Activated naive CD4-positive, alpha-beta T cell treated with anti-CD3 and anti-CD28 coated beads for 36 hours (primary cell): ENCODE results near the gene SEZ6. TPM values are rescaled to one million over a fixed set of nuclear protein-coding genes. Genes with fewer than 3 reads are reported as not detected.

Source experiments
- CTCF ChIA-PET: fragments of 350-600 bp; sonication (Branson Sonifier 250); formaldehyde crosslinking; loops from one replicate; lab custom pipeline; 2021; ENCODE audit warnings: antibody characterized with exemption; lab: Charles Lee
- DNase-seq: peaks from one replicate; pipeline ENCODE4 v3.0.0-alpha.2; 2020
- H3K27ac Mint-ChIP-seq: one replicate; pipeline ENCODE4 v1.8.0; 2021; ENCODE audit warnings: mild to moderate bottlenecking, mixed read lengths
- H3K27me3 Mint-ChIP-seq: one replicate; pipeline ENCODE4 v1.8.0; 2021; ENCODE audit warnings: low read depth, mixed read lengths
- H3K36me3 Mint-ChIP-seq: one replicate; pipeline ENCODE4 v1.8.0; 2021; ENCODE audit warnings: low read depth, mixed read lengths
- H3K4me1 Mint-ChIP-seq: one replicate; pipeline ENCODE4 v1.8.0; 2021; ENCODE audit warnings: low read depth, mixed read lengths
- H3K4me3 Mint-ChIP-seq: one replicate; pipeline ENCODE4 v1.8.0; 2021; ENCODE audit warnings: mild to moderate bottlenecking, moderate library complexity, mixed read lengths
- H3K9me3 Mint-ChIP-seq: one replicate; pipeline ENCODE4 v1.8.0; 2021; ENCODE audit warnings: mixed read lengths
- intact Hi-C: fragments of 100-400 bp; cut with micrococcal nuclease; formaldehyde crosslinking; loops from one replicate; pipeline ENCODE4 v1.15.1; 2023
- total RNA-seq, 2 experiments: library from RNA; stranded (reverse); gene quantifications; one replicate each; pipeline ENCODE4 v1.2.3, GENCODE V29; 2021

Gene SEZ6, protein sequence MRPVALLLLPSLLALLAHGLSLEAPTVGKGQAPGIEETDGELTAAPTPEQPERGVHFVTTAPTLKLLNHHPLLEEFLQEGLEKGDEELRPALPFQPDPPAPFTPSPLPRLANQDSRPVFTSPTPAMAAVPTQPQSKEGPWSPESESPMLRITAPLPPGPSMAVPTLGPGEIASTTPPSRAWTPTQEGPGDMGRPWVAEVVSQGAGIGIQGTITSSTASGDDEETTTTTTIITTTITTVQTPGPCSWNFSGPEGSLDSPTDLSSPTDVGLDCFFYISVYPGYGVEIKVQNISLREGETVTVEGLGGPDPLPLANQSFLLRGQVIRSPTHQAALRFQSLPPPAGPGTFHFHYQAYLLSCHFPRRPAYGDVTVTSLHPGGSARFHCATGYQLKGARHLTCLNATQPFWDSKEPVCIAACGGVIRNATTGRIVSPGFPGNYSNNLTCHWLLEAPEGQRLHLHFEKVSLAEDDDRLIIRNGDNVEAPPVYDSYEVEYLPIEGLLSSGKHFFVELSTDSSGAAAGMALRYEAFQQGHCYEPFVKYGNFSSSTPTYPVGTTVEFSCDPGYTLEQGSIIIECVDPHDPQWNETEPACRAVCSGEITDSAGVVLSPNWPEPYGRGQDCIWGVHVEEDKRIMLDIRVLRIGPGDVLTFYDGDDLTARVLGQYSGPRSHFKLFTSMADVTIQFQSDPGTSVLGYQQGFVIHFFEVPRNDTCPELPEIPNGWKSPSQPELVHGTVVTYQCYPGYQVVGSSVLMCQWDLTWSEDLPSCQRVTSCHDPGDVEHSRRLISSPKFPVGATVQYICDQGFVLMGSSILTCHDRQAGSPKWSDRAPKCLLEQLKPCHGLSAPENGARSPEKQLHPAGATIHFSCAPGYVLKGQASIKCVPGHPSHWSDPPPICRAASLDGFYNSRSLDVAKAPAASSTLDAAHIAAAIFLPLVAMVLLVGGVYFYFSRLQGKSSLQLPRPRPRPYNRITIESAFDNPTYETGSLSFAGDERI
- not detected for total RNA-seq

DNA sequence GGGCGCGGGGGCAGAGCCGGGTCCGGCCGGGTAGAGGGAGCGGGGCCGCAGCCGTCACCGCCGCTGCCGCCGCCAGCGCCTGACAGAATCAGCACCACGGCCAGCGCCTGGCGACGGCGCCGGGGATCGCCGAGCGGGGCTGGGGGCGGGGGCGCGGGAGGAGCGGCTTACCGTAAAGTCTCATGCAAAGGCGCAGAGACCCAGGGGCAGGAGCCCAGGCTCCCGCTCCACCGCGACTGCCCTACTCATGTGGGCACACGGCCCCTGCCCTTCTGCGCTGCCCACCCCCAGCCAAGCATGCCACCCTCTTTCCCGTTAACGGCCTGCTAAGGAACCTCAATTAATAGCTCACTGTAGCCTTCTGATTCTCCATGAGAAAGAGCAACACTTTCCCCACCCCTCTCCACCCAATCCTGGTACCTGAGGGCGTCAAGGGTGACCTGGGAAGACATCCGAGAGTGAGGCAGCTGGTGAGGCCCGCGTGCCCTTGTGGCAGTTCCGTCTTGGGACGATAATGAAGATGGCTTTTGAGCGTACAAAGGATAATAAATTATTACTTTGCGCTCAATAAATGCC, at the start of gene SEZ6:
Gene SEZ6, minus strand, starts transcription at position 98 of the 576 bp plus-strand sequence. CDS start 164 bp downstream, outside the sequence.
- Mint-ChIP-seq H3K36me3 (no peaks in the 10 kb centered on the region), H3K9me3 (no peaks in the 10 kb centered on the region), H3K27me3 (peaks cover 48% of the 10 kb centered on the region), H3K4me1 (no peaks in the 10 kb centered on the region), H3K27ac (no peak within 1 kb of the TSS), H3K4me3 (no peak within 1 kb of the TSS)
- CTCF ChIA-PET: interaction anchor here (1.0 to 1.1 kb wide), 2 partner anchors 40 to 111 kb away, joined by 3 to 4 read pairs; no protein-coding TSS in a partner anchor
- intact Hi-C loops: no loop called here
- peak; percentile 82 for DNase-seq

DNA sequence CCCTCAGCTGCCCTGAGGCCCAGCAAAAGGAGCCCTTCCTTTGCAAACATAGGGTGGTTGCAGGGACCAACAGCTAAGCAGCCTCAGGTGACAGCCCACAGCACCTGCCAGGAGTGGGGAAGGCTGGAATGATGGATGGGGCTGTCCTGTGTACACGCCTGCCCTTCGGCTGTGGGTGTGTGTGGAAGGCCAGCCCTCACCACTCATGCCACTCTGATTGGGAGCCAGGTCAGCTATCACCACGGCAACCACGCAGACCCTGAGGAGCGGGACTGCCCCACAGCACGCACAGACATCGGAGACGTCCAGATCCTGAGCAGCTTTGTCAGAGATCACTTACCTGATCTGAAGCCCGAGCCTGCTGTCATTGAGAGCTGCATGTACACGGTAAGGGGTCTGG, 49.0 kb upstream of the SEZ6 start:
- H3K27ac Mint-ChIP-seq: no peak overlapping the region
- no peak overlapping the region for H3K4me3 Mint-ChIP-seq
- no peaks in the 10 kb centered on the region for H3K27me3 Mint-ChIP-seq
- no peak for DNase-seq
- H3K36me3 Mint-ChIP-seq: no peaks in the 10 kb centered on the region
- intact Hi-C loops: no loop called here
- H3K4me1 Mint-ChIP-seq: peaks cover 2% of the 10 kb centered on the region
- no peaks in the 10 kb centered on the region for H3K9me3 Mint-ChIP-seq
- CTCF ChIA-PET: interaction anchor here (1.0 to 1.3 kb wide), 2 partner anchors 16 to 89 kb away, joined by 5 read pairs; no protein-coding TSS in a partner anchor

DNA sequence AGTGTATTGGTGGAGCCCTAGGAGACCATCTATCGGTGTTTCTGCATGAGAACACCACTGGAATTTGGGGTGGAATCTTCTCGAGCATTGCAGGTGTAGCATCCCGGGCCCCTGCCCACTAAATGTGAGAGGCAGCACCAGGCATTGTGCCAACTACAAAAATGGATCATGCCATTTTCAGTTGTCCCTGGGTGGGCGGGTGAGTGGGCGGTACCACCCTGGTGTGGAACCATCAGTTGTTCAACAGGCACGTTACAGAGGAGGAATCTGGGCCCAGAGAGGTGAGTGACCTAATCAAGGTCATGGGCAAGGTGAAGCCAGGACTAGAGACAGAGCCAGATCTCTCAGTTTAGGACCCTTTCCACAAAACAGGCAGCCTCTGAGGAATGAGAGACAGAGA, 45.9 kb upstream of the SEZ6 start:
- H3K36me3 Mint-ChIP-seq: no peaks in the 10 kb centered on the region
- DNase-seq: no peak
- H3K4me1 Mint-ChIP-seq: peaks cover 3% of the 10 kb centered on the region
- no peaks in the 10 kb centered on the region for H3K9me3 Mint-ChIP-seq
- no peak overlapping the region for H3K4me3 Mint-ChIP-seq
- CTCF ChIA-PET: no interaction called here
- no peaks in the 10 kb centered on the region for H3K27me3 Mint-ChIP-seq
- H3K27ac Mint-ChIP-seq: no peak overlapping the region
- intact Hi-C loops: no loop called here

DNA sequence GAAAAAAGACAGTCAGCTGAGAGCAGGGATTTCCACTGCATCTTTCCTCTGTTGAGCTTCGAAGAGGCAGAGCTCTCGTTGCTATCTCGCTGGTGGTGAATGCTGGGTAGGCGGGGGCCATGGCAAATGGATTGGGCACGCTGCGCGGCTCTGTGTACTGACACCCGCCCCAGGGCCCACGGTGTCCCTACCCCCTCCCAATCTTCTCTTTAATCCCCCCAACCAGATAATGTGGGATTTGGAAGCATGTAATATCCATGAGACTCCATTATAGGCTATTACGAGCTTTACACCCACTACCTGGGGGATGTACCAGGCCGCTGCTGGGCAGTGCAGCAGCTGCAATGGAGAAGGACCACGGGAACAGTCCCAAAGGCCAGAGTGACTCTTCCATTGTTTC, 45.4 kb upstream of the SEZ6 start:
- H3K27me3 Mint-ChIP-seq: no peaks in the 10 kb centered on the region
- no peak overlapping the region for H3K27ac Mint-ChIP-seq
- intact Hi-C loops: no loop called here
- CTCF ChIA-PET: interaction anchor here (0.7 kb wide), 1 partner anchor 114 kb away, joined by 3 read pairs; no protein-coding TSS in a partner anchor
- H3K9me3 Mint-ChIP-seq: no peaks in the 10 kb centered on the region
- DNase-seq: no peak
- no peak overlapping the region for H3K4me3 Mint-ChIP-seq
- no peaks in the 10 kb centered on the region for H3K36me3 Mint-ChIP-seq
- H3K4me1 Mint-ChIP-seq: peaks cover 3% of the 10 kb centered on the region

DNA sequence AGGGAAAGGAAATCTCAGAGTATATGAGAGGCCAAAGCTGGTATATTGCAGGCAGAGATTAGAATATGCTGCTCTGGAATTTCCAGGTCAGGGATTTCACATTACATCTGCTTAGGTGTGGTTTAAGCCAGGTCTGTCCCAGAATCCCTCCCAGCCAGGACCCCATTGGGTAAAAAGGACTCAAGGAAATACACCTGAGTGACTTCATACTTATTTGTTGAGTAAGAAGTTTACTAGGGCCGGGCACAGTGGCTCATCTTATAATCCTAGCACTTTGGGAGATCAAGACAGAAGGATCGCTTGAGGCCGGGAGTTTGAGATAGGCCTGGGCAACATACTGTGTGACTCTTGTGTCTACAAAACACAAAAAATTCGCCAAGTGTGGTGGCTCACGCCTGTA, 44.3 kb upstream of the SEZ6 start:
- Mint-ChIP-seq H3K4me3 (no peak overlapping the region), H3K9me3 (no peaks in the 10 kb centered on the region), H3K36me3 (no peaks in the 10 kb centered on the region), H3K27me3 (no peaks in the 10 kb centered on the region), H3K27ac (no peak overlapping the region), H3K4me1 (peaks cover 3% of the 10 kb centered on the region)
- CTCF ChIA-PET: interaction anchor here (0.6 kb wide), 1 partner anchor 276 kb away, joined by 4 read pairs; no protein-coding TSS in a partner anchor
- DNase-seq: no peak
- intact Hi-C loops: no loop called here

DNA sequence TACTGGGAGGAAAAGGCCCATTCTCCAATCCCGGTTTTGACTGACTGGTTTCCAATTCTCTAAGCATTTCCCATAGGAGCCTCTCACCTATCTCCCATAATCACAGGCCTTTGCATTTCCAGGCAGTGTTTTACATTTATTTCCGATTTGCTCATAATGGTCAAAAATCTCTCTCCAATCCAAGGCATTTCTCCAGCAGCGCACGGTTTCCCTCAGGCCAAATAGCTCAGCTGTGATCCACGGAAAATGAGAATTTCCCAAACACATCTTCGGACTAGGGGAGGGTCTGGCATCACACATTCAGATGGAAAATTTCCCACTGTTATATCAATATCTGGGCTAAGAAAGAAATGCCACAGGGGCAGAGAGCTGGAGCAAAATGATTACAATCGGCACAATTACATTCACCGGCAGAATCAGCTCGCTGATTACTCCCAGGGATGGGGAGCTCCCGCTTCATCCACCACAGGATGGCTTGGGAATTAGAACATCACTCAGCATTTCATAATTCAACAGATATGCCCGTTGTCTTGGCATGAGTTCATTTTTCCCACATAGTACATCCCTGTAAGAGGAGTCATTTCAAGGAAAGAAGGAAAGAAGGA, 43.8 kb upstream of the SEZ6 start:
- no peaks in the 10 kb centered on the region for H3K27me3 Mint-ChIP-seq
- intact Hi-C loops: no loop called here
- H3K36me3 Mint-ChIP-seq: no peaks in the 10 kb centered on the region
- H3K27ac Mint-ChIP-seq: no peak overlapping the region
- no peaks in the 10 kb centered on the region for H3K9me3 Mint-ChIP-seq
- CTCF ChIA-PET: interaction anchor here (0.6 kb wide), 1 partner anchor 276 kb away, joined by 4 read pairs; no protein-coding TSS in a partner anchor
- no peak for DNase-seq
- H3K4me1 Mint-ChIP-seq: peaks cover 3% of the 10 kb centered on the region
- H3K4me3 Mint-ChIP-seq: no peak overlapping the region

DNA sequence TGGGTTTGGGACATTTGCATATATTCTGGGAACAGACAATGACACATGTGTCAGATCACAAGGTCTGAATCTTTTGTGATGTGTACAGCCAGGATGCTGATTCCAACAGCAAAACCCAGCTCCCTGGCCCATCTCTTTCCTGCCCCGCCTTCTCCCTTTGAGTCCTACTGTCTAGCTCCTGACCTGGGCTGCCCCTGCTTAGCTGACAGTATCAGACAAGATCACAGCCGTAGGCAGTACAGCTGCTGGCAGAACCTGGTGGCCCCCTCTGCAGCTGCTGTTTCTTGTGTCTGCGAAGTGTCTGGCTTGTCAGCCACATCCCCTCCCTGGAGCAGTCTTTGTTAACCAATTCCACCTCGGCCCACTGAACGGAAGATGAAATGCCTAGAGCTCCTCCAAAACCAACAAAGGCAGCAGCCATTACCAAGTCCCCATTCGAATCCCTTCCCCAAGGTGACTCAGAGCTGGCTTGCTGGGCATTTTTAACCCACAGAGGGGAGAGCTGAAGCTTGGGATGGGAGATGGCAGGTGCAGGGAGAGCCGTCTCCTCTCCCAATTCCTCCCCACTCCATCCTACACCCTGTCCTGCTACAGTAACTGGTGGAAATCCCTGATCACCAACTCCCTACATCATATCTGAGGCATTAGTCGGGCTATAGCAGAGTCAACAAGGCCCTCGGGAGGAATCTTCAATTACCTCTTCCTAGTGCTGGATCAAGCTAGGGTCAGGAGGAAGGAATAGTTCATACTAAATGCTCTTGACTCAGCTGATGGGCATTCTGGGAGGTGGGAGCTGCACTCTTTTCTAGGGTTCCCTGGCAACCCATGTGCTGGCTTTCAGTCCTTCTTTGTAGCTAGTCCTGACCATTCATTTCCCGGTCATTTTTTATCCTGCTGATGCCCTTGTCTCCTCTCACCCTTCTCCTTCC, 42.9 kb upstream of the SEZ6 start:
- Mint-ChIP-seq H3K4me3 (no peak overlapping the region), H3K36me3 (no peaks in the 10 kb centered on the region), H3K27ac (no peak overlapping the region), H3K9me3 (no peaks in the 10 kb centered on the region), H3K27me3 (no peaks in the 10 kb centered on the region), H3K4me1 (peaks cover 3% of the 10 kb centered on the region)
- intact Hi-C loops: no loop called here
- CTCF ChIA-PET: interaction anchor here (1.3 to 1.4 kb wide), 2 partner anchors 9 to 285 kb away, joined by 3 read pairs; no protein-coding TSS in a partner anchor
- DNase-seq: peak; percentile 17

DNA sequence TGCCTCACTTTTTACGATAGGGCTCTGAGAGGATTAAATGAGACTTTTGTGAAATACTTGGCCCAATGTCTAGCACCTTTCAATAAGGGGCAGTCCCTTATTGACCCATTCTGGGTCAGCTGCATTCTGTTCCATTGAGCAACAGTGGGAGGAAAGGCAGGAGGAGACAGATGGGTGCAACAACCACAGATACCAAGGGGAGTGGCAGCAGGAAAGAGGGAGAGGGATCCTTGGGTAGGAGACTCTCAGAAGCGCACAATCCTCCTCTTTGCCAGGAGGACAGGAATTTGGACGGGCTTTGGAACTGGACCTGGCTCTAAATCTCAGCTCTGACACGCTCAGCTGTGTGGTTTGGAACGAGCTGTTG, 40.6 kb upstream of the SEZ6 start:
- DNase-seq: no peak
- Mint-ChIP-seq H3K27me3 (no peaks in the 10 kb centered on the region), H3K4me3 (no peak overlapping the region), H3K27ac (no peak overlapping the region), H3K4me1 (peaks cover 9% of the 10 kb centered on the region), H3K9me3 (no peaks in the 10 kb centered on the region), H3K36me3 (no peaks in the 10 kb centered on the region)
- CTCF ChIA-PET: no interaction called here
- intact Hi-C loops: no loop called here

DNA sequence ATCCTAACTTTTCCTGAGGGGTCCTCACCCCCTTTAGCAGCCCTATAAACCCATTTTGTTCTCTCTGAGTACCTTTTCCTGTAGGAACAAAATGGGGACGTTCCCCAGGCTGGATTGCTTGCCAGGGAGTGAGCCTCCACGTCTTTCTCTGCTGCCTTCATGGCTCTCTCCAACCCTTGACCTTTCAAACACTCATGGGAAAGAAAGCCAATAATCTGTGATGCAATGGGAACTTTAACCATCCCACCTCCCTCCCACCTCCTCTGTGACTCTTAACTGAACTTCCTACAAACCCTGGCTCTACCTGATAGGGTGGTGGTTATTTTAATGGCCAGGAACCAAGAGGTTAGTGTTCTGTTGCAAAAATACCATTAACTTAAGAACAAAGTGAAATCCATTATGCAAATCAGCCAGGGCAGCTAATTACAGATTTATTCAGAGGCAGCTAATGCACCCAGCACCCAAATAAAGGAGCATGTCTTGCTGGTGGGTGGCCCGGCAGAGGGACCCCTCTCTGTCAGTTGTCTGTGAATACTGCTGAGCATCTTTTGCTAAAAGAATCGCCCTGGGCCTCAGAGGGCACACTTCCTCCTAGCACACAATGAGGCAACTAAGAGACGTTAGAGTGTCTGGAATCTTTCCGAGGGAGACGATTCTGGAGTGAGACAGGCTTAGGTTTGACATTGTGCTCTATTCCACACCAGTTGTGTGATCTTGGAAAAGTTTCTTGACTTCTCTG, 40.1 kb upstream of the SEZ6 start:
- CTCF ChIA-PET: no interaction called here
- no peaks in the 10 kb centered on the region for H3K36me3 Mint-ChIP-seq
- no peak for DNase-seq

DNA sequence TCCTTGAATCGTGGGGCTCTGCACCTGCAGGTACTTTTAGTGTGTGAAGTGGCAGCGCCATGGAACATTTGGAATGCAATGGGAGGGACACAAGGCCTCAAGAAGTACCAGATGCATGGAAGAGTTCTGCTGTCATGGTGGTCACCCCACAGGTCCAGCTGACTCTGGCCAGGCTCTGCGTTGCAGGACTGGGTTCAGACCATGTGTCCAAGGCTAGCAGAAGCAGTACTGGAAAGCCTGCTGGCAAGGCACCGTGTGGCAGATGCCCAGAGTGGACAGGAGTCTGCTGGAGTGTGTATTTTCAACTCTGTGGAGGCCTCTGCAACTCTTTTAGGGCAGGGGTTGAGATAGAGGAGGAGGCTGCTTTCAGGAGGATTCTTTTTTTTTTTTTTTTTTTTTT, 39.2 kb upstream of the SEZ6 start:
- Mint-ChIP-seq H3K36me3 (no peaks in the 10 kb centered on the region), H3K27ac (no peak overlapping the region), H3K9me3 (no peaks in the 10 kb centered on the region), H3K27me3 (no peaks in the 10 kb centered on the region), H3K4me1 (peaks cover 9% of the 10 kb centered on the region), H3K4me3 (no peak overlapping the region)
- intact Hi-C loops: no loop called here
- DNase-seq: no peak
- CTCF ChIA-PET: no interaction called here

More for the DNA sequence above, 40.1 kb upstream of the SEZ6 start:
- Mint-ChIP-seq H3K4me3 (no peak overlapping the region), H3K4me1 (peaks cover 9% of the 10 kb centered on the region), H3K27me3 (no peaks in the 10 kb centered on the region), H3K9me3 (no peaks in the 10 kb centered on the region), H3K27ac (no peak overlapping the region)
- intact Hi-C loops: no loop called here
